ENCODE measurements around the gene AUTS2.

Gene AUTS2

DNA sequence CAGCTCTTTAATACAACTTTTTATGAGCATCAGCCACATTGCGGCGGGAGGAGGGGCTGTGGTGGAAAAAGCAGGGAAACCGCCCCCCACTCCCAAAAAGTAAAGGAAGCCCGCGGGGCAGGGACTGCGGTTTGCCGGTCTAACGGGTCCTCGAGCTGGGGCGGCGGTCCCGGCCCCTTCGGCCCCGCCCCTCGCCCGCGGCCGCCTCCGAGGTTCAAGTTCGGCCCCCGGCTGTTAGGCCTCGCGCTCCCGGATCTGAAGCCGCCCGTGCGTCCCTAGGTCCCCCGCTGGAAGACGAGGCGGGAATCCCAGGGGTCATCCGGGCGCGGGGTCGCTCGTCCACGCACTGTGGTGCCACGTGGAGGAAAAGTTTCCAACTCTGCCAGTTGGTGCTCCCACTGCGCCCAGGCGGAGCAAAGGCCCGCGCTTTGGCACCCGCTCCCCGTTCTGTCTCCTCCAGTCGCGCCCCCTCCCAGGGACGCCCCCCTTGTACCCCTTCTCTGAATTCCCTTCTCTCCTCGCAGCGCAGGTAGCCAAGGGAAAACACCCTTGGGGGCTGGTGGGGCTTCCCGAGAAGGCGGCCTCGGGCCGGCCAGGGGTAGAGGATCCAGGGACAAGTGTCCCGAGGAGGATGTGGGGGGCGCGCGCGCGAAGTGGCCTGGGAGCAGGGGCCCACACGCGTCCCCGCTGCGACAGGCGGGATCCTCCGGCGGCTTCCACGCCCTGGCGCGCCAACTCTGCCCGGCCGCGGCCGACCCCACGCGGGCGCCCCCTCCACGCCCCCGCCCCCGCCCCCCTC lies 798 bp upstream of the AUTS2 start:
- peak overlapping the region; percentile 80 for H3K4me3 ChIP-seq (ENCODE audit: low read depth, low read length)
- H3K27me3 ChIP-seq (ENCODE audit: insufficient read depth, low read depth, severe bottlenecking), result no peaks in the 10 kb centered on the region
- H3K27ac ChIP-seq, result peak overlapping the region; percentile 89
- no peaks in the 10 kb centered on the region for H3K9me3 ChIP-seq (ENCODE audit: severe bottlenecking)
- H3K36me3 ChIP-seq, result 0 out of 2 replicates have a peak, but pooled peaks cover 4% of the 10 kb centered on the region
- TF ChIP-seq, protein P1, sequence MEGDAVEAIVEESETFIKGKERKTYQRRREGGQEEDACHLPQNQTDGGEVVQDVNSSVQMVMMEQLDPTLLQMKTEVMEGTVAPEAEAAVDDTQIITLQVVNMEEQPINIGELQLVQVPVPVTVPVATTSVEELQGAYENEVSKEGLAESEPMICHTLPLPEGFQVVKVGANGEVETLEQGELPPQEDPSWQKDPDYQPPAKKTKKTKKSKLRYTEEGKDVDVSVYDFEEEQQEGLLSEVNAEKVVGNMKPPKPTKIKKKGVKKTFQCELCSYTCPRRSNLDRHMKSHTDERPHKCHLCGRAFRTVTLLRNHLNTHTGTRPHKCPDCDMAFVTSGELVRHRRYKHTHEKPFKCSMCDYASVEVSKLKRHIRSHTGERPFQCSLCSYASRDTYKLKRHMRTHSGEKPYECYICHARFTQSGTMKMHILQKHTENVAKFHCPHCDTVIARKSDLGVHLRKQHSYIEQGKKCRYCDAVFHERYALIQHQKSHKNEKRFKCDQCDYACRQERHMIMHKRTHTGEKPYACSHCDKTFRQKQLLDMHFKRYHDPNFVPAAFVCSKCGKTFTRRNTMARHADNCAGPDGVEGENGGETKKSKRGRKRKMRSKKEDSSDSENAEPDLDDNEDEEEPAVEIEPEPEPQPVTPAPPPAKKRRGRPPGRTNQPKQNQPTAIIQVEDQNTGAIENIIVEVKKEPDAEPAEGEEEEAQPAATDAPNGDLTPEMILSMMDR (IDR thresholded peaks at IDR 0.05; ENCODE audit: low read depth, low read length), result no peak
- peak; percentile 58 for DNase-seq

- DNase-seq, result peak; percentile 35
- H3K27ac ChIP-seq, result peak overlapping the region; percentile 67
- 0 out of 2 replicates have a peak, but pooled peaks cover 4% of the 10 kb centered on the region for H3K36me3 ChIP-seq
- no peaks in the 10 kb centered on the region for H3K27me3 ChIP-seq (ENCODE audit: insufficient read depth, low read depth, severe bottlenecking)
- TF ChIP-seq, protein P1 (IDR thresholded peaks at IDR 0.05; ENCODE audit: low read depth, low read length), result no peak
- H3K4me3 ChIP-seq (ENCODE audit: low read depth, low read length), result peak overlapping the region; percentile 91
- H3K9me3 ChIP-seq (ENCODE audit: severe bottlenecking), result no peaks in the 10 kb centered on the region
Observed at GRCh38 chr7:69598487-69599285, 411 bp downstream of the AUTS2 start.

- peak; percentile 16 for DNase-seq
- Histone ChIP-seq H3K27me3 (ENCODE audit: insufficient read depth, low read depth, severe bottlenecking) (no peaks in the 10 kb centered on the region), H3K4me3 (ENCODE audit: low read depth, low read length) (peak overlapping the region; percentile 91), H3K36me3 (0 out of 2 replicates have a peak, but pooled peaks cover 4% of the 10 kb centered on the region), H3K27ac (peak overlapping the region; percentile 34; the same call in 1 of the 2 replicates), H3K9me3 (ENCODE audit: severe bottlenecking) (no peaks in the 10 kb centered on the region)
- TF ChIP-seq, protein P1 (IDR thresholded peaks at IDR 0.05; ENCODE audit: low read depth, low read length), result no peak
Observed at GRCh38 chr7:69599286-69599954, 1.1 kb downstream of the AUTS2 start.

- Histone ChIP-seq H3K27ac (no peak overlapping the region), H3K9me3 (ENCODE audit: severe bottlenecking) (no peaks in the 10 kb centered on the region), H3K4me3 (ENCODE audit: low read depth, low read length) (peak overlapping the region; percentile 91), H3K27me3 (ENCODE audit: insufficient read depth, low read depth, severe bottlenecking) (no peaks in the 10 kb centered on the region), H3K36me3 (0 out of 2 replicates have a peak, but pooled peaks cover 4% of the 10 kb centered on the region)
- peak; percentile 14 for DNase-seq
- TF ChIP-seq, protein P1 (IDR thresholded peaks at IDR 0.05; ENCODE audit: low read depth, low read length), result no peak
Observed at GRCh38 chr7:69599955-69600709, 1.9 kb downstream of the AUTS2 start.
